Upper lobe of left lung (tissue), 6 donors: Measurements from ENCODE around the gene GRK3. TPM values are rescaled to one million over a fixed set of nuclear protein-coding genes. Genes with fewer than 3 reads are reported as not detected.

Source experiments
- ATAC-seq, 2 donors: fragments of 200-7000 bp; cut with Tn5 transposase; one replicate each; pipeline ENCODE4 v1.9.1; 2022; ENCODE audit warnings: mild to moderate bottlenecking in 2 of 2, moderate library complexity in 2 of 2; ENCODE audit not compliant: low FRiP score in 2 of 2
- DNase-seq, 2 donors: peaks; one replicate each; pipeline ENCODE4 v3.0.0-alpha.2; 2019 to 2020
- H3K27ac ChIP-seq, 4 donors: fragments of 200-600 bp; sonication (generic); one replicate each; pipeline ENCODE4 v1.5.1; 2016 to 2019
- H3K27me3 ChIP-seq, 4 donors: fragments of 200-600 bp; sonication (generic); one replicate each; pipeline ENCODE4 v1.5.1; 2017 to 2019
- H3K36me3 ChIP-seq, 4 donors: fragments of 200-600 bp; sonication (generic); one replicate each; pipeline ENCODE4 v1.5.1; 2016 to 2019
- H3K4me1 ChIP-seq, 4 donors: fragments of 200-600 bp; sonication (generic); one replicate each; pipeline ENCODE4 v1.5.1; 2018 to 2019
- H3K4me3 ChIP-seq, 4 donors: fragments of 200-600 bp; sonication (generic); one replicate each; pipeline ENCODE4 v1.5.1; 2017 to 2019; ENCODE audit warnings: mild to moderate bottlenecking in 2 of 4, moderate library complexity in 1 of 4
- H3K9me3 ChIP-seq, 4 donors: fragments of 200-600 bp; sonication (generic); one replicate each; pipeline ENCODE4 v1.5.1; 2018 to 2019
- CTCF ChIP-seq, 6 experiments: fragments of 450-650 bp in 4 of 6; fragments of 200-600 bp in 2 of 6; sonication (generic) in 2 of 6; IDR thresholded peaks; one replicate each; pipeline ENCODE4 v1.5.1; 2016 to 2019; ENCODE audit warnings: antibody characterized with exemption in 6 of 6
- EP300 ChIP-seq, 4 donors: sonication (generic); formaldehyde crosslinking; IDR thresholded peaks; one replicate each; pipeline ENCODE4 v1.5.1; 2017; ENCODE audit warnings: antibody characterized with exemption in 4 of 4, control low read depth in 2 of 4
- POLR2A ChIP-seq, 4 donors: fragments of 450-650 bp; IDR thresholded peaks; one replicate each; pipeline ENCODE4 v1.5.1; 2016 to 2017; ENCODE audit warnings: antibody characterized with exemption in 4 of 4, mild to moderate bottlenecking in 2 of 4
- POLR2AphosphoS5 ChIP-seq, 2 donors: sonication (generic); formaldehyde crosslinking; IDR thresholded peaks; one replicate each; pipeline ENCODE4 v1.5.1; 2017; ENCODE audit warnings: antibody characterized with exemption in 2 of 2
- WGBS, 2 donors: methylation state at CpG; one replicate each; pipeline ENCODE4 v1.1.5; 2017 to 2018; 5-methylcytosine and 5-hydroxymethylcytosine counted together
- total RNA-seq, 6 donors: library from RNA; depleted of rRNA in 4 of 6; stranded (reverse); fragments of >200 nt in 4 of 6; gene quantifications; one replicate each; pipeline versions ENCODE4 v1.1.0 to v1.2.1, GENCODE V29; 2016 to 2021
- donor health status: DM: no; HTN: no; CAD: no; lungs with moderate emphysema.
- donor health status: DM: no; HTN: yes; CAD: no; lungs with severe emphysema.

Gene GRK3
- total RNA-seq, 6 donors from 2014 or later: 16.0 to 25.2 (median 21.6) TPM

- Histone ChIP-seq H3K27ac (no peak overlapping the region), H3K4me1 (peaks cover 0 to under 1% (median 0%) of the 10 kb centered on the region in 4 donors), H3K27me3 (no peaks in the 10 kb centered on the region), H3K4me3 (no peak overlapping the region), H3K36me3 (no peaks in the 10 kb centered on the region), H3K9me3 (peaks cover 0 to 6% (median 0%) of the 10 kb centered on the region in 4 donors)
- TF ChIP-seq EP300 (IDR thresholded peaks at IDR 0.05) (no peak), CTCF (IDR thresholded peaks at IDR 0.05) (no peak), POLR2AphosphoS5 (IDR thresholded peaks at IDR 0.05) (no peak), POLR2A (IDR thresholded peaks at IDR 0.05) (no peak)
- WGBS, 2 donors: 50 to 66% methylated on average over 2 of the region's 2 CpGs
- ATAC-seq: no peak
- DNase-seq: no peak
These were observed 71.8 kb downstream of the GRK3 start for GRCh38 chr22:25636323-25636722.

- Histone ChIP-seq H3K4me3 (no peak overlapping the region), H3K9me3 (peaks cover 0 to 6% (median 0%) of the 10 kb centered on the region in 4 donors), H3K4me1 (no peaks in the 10 kb centered on the region), H3K27me3 (no peaks in the 10 kb centered on the region), H3K27ac (no peak overlapping the region), H3K36me3 (no peaks in the 10 kb centered on the region)
- no peak for ATAC-seq
- WGBS, 2 donors: 57 to 84% methylated on average over 2 of the region's 2 CpGs
- no peak for DNase-seq
- no peak for TF ChIP-seq EP300 (IDR thresholded peaks at IDR 0.05)
- TF ChIP-seq POLR2A (IDR thresholded peaks at IDR 0.05): no peak
- no peak for TF ChIP-seq CTCF (IDR thresholded peaks at IDR 0.05)
These were observed 72.6 kb downstream of the GRK3 start for GRCh38 chr22:25637032-25637431.

- H3K4me3 ChIP-seq: no peak overlapping the region
- ATAC-seq: no peak
- no peak for DNase-seq
- H3K27me3 ChIP-seq: no peaks in the 10 kb centered on the region
- no peak overlapping the region for H3K27ac ChIP-seq
- H3K36me3 ChIP-seq: no peaks in the 10 kb centered on the region
- H3K9me3 ChIP-seq: peaks cover 0 to 6% (median 0%) of the 10 kb centered on the region in 4 donors
- WGBS, 2 donors: 88% methylated on average over 4 of the region's 4 CpGs
- H3K4me1 ChIP-seq: no peaks in the 10 kb centered on the region
- TF ChIP-seq CTCF (IDR thresholded peaks at IDR 0.05) (no peak), EP300 (IDR thresholded peaks at IDR 0.05) (no peak), POLR2AphosphoS5 (IDR thresholded peaks at IDR 0.05) (no peak), POLR2A (IDR thresholded peaks at IDR 0.05) (no peak)
These were observed 73.2 kb downstream of the GRK3 start for GRCh38 chr22:25637672-25638071.

- TF ChIP-seq POLR2AphosphoS5 (IDR thresholded peaks at IDR 0.05) (no peak), EP300 (IDR thresholded peaks at IDR 0.05) (no peak), CTCF (IDR thresholded peaks at IDR 0.05) (no peak), POLR2A (IDR thresholded peaks at IDR 0.05) (no peak)
- DNase-seq (no peak), ATAC-seq (no peak)
- no peaks in the 10 kb centered on the region for H3K4me1 ChIP-seq
- no peak overlapping the region for H3K27ac ChIP-seq
- no peaks in the 10 kb centered on the region for H3K27me3 ChIP-seq
- H3K36me3 ChIP-seq: no peaks in the 10 kb centered on the region
- H3K4me3 ChIP-seq: no peak overlapping the region
- 71 to 91% methylated on average over 1 of the region's 1 CpG for WGBS, 2 donors
- H3K9me3 ChIP-seq: peaks cover 0 to 6% (median 0%) of the 10 kb centered on the region in 4 donors
These were observed 74.2 kb downstream of the GRK3 start for GRCh38 chr22:25638638-25639037.

- Histone ChIP-seq H3K27ac (no peak overlapping the region), H3K27me3 (no peaks in the 10 kb centered on the region), H3K9me3 (peaks cover 0 to 6% (median 0%) of the 10 kb centered on the region in 4 donors), H3K36me3 (no peaks in the 10 kb centered on the region), H3K4me3 (no peak overlapping the region), H3K4me1 (no peaks in the 10 kb centered on the region)
- WGBS, 2 donors: 80 to 82% methylated on average over 2 of the region's 2 CpGs
- ATAC-seq (no peak), DNase-seq (no peak)
- TF ChIP-seq POLR2AphosphoS5 (IDR thresholded peaks at IDR 0.05) (no peak), EP300 (IDR thresholded peaks at IDR 0.05) (no peak), CTCF (IDR thresholded peaks at IDR 0.05) (no peak), POLR2A (IDR thresholded peaks at IDR 0.05) (no peak)
These were observed 77.2 kb downstream of the GRK3 start for GRCh38 chr22:25641650-25642049.
